Naive thymus-derived CD8-positive, alpha-beta T cell (primary cell): ENCODE measurements around the gene FAM83F. TPM values are rescaled to one million over a fixed set of nuclear protein-coding genes. Genes with fewer than 3 reads are reported as not detected.

Experiments
- ATAC-seq, 2 donors: fragments of 150-1000 bp; cut with Tn5 transposase in 1 of 2; sonication (Bioruptor Pico), chemical (Tn5 transposase) in 1 of 2; 1 replicate in 1 of 2; 2 replicates in 1 of 2; pipeline ENCODE4 v1.10.0; 2021; ENCODE audit warnings: mild to moderate bottlenecking in 2 of 2, moderate library complexity in 2 of 2
- POLR2A ChIA-PET: fragments of 350-600 bp; sonication (Branson Sonifier 250); formaldehyde crosslinking; loops from one replicate; lab custom pipeline; 2021; ENCODE audit warnings: antibody characterized with exemption; lab: Charles Lee
- DNase-seq, 10 donors: peaks; one replicate each; pipeline versions ENCODE4 v3.0.0 to v3.0.0-alpha.2; 2020 to 2022
- H3K27ac Mint-ChIP-seq, 10 donors: one replicate each; pipeline ENCODE4 v1.8.0; 2020 to 2022; ENCODE audit warnings: mild to moderate bottlenecking in 10 of 10, mixed read lengths in 10 of 10, moderate library complexity in 4 of 10, inconsistent platforms in 1 of 10
- H3K27me3 Mint-ChIP-seq, 5 donors: one replicate each; pipeline ENCODE4 v1.8.0; 2021 to 2022; ENCODE audit warnings: mixed read lengths in 5 of 5
- H3K36me3 Mint-ChIP-seq, 3 donors: one replicate each; pipeline ENCODE4 v1.8.0; 2020 to 2022; ENCODE audit warnings: mixed read lengths in 3 of 3, mild to moderate bottlenecking in 2 of 3, inconsistent platforms in 1 of 3
- H3K4me1 Mint-ChIP-seq, 4 donors: one replicate each; pipeline ENCODE4 v1.8.0; 2021 to 2022; ENCODE audit warnings: mixed read lengths in 4 of 4
- H3K4me3 Mint-ChIP-seq, 10 donors: one replicate each; pipeline ENCODE4 v1.8.0; 2020 to 2022; ENCODE audit warnings: mild to moderate bottlenecking in 10 of 10, mixed read lengths in 10 of 10, moderate library complexity in 6 of 10, inconsistent platforms in 1 of 10
- H3K9me3 Mint-ChIP-seq, 9 donors: one replicate each; pipeline ENCODE4 v1.8.0; 2020 to 2022; ENCODE audit warnings: mixed read lengths in 9 of 9, mild to moderate bottlenecking in 3 of 9, inconsistent platforms in 1 of 9, moderate library complexity in 1 of 9
- polyA plus RNA-seq, 3 donors: library from polyadenylated mRNA; unstranded; fragments of 300-500 nt; fragmentation: Illumina TruSeq; gene quantifications; one replicate each; pipeline ENCODE4 v1.2.3, GENCODE V29; 2021
- total RNA-seq, 8 experiments: library from RNA in 2 of 8; stranded (reverse) in 2 of 8; gene quantifications; one replicate each; pipeline ENCODE4 v1.2.3 and lab custom pipeline; 2021 to 2026

The FAM83F gene
- total and polyA plus RNA-seq, 5 experiments from 2014 or later, result 0.01 to 1.2 (median 0.22) TPM; not detected in 1

DNA sequence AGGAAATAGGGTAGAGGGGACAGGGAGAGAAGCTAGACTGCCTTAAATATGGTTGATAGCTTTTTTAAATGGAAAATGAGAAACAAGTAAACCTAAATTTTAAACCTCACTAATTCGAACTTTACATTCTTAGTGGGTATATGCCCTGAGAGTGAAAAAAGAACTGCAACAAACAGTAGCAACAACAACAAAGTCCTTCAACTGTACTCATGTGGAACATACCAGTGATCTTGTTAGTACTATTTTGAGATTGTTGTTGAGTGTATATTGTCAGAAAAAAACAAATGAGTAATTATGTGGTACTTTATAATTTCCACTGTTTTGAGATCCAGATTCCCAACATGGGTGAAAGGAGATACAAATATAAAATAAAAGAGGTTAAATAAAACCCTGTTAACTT is 94.1 kb downstream of the FAM83F start:
- POLR2A ChIA-PET, result interaction anchor here (0.5 to 1.1 kb wide), 2 partner anchors 15 to 138 kb away, joined by 3 to 8 read pairs; no protein-coding TSS in a partner anchor
- H3K4me1 Mint-ChIP-seq, result peaks cover 31 to 74% (median 61%) of the 10 kb centered on the region in 4 donors

More for the DNA sequence above, 94.1 kb downstream of the FAM83F start:
- H3K27ac Mint-ChIP-seq, result peak overlapping the region in 9 of 10 donors; percentile 31 to 79 (median 70)
- no peak for ATAC-seq
- H3K27me3 Mint-ChIP-seq, result no peaks in the 10 kb centered on the region
- peak overlapping the region in 1 of 10 donors; percentile 27 for H3K4me3 Mint-ChIP-seq
- no peak for DNase-seq
- peaks cover 0 to 2% (median 0%) of the 10 kb centered on the region in 3 donors for H3K36me3 Mint-ChIP-seq
- H3K9me3 Mint-ChIP-seq, result peaks cover 0 to 9% (median 0%) of the 10 kb centered on the region in 9 donors

Other genes with a start within 250 kb of the FAM83F start
- under 1 TPM; 0.26 to 0.36 TPM for gene ENTHD1, start 101.2 kb upstream of the FAM83F start, total RNA-seq
- under 1 TPM; 0.20 to 0.41 (median 0.38) TPM for gene ENTHD1, start 101.2 kb upstream of the FAM83F start, polyA plus RNA-seq
- gene GRAP2, start 93.9 kb upstream of the FAM83F start, total RNA-seq, result 100 to 1,000 TPM; 202 TPM
- gene GRAP2, start 93.9 kb upstream of the FAM83F start, polyA plus RNA-seq, result 100 to 1,000 TPM in 2 of 3 donors, 10 to 100 TPM in 1; 88.3 to 176 (median 133) TPM
- gene TMA7B, start 34.6 kb upstream of the FAM83F start, total RNA-seq, result 10 to 100 TPM; 11.8 to 14.2 TPM
- gene TMA7B, start 34.6 kb upstream of the FAM83F start, polyA plus RNA-seq, result 1 to 10 TPM; 1.5 to 3.5 (median 2.8) TPM
- gene TNRC6B, start 183.0 kb downstream of the FAM83F start, total RNA-seq, result 100 to 1,000 TPM; 134 to 142 TPM
- 100 to 1,000 TPM in 2 of 3 donors, 10 to 100 TPM in 1; 67.3 to 116 (median 115) TPM for gene TNRC6B, start 183.0 kb downstream of the FAM83F start, polyA plus RNA-seq